ENCODE results near the gene PPP1R7. TPM values are rescaled to one million over a fixed set of nuclear protein-coding genes. Genes with fewer than 3 reads are reported as not detected.

PPP1R7 gene
- total and polyA plus RNA-seq, 2 of the 4 experiments (the other 2 are of a cell fraction), result 60.8 to 70.0 TPM

DNA sequence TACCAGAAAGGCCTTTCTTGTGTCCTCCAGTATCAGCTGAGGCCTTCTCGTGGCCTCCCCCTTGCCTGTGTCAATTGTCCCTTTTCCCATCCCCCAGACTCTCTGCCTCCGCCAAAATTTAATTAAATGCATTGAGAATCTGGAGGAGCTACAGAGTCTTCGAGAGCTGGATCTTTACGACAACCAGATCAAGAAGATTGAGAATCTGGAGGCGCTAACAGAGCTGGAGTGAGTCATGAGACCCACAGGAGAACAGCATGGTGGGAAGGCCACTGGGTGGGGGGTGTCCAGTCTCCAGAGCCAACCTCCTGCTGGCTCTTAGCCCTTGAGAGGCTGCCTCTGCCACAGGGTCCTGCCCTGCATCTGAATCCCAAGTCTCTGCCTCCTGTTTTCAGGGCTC lies 8.8 kb downstream of the PPP1R7 start:
- DNase-seq, result no peak
- dilution Hi-C loops (cut with HindIII; ENCODE audit: low sequenced_read_pairs, unreplicated experiment), result no loop called here
- no TSS peak for BruUV-seq (replicated peaks)

More for the DNA sequence above, 8.8 kb downstream of the PPP1R7 start:
- Histone ChIP-seq H3K4ac (ENCODE audit: low read depth, low read length) (no peak overlapping the region), H4K91ac (ENCODE audit: insufficient read depth, low read depth, low read length) (no peak overlapping the region), H4K5ac (ENCODE audit: low read depth, low read length) (no peak overlapping the region), H3K27ac (ENCODE audit: insufficient read depth, low read length) (no peak overlapping the region), H3K9ac (ENCODE audit: low read depth, low read length) (no peak overlapping the region), H3K27me3 (ENCODE audit: control insufficient read depth, insufficient read depth, low read length) (no peaks in the 10 kb centered on the region), H3K56ac (ENCODE audit: extremely low read depth, insufficient read depth, low read length) (no peak overlapping the region), H4K8ac (ENCODE audit: low read depth in 2 of 2, low read length in 2 of 2) (no peak overlapping the region), H3K36me3 (ENCODE audit: control insufficient read depth, insufficient read depth, low read length) (peaks cover 33% of the 10 kb centered on the region), H3K4me3 (ENCODE audit: insufficient read depth, low read depth, low read length) (no peak overlapping the region), H3K14ac (replicated peaks; ENCODE audit: low read depth, low read length) (no peak overlapping the region), H2BK15ac (ENCODE audit: low read depth, low read length) (no peak overlapping the region), H2BK5ac (ENCODE audit: low read depth, low read length, poor library complexity, severe bottlenecking) (no peak overlapping the region), H3K4me1 (ENCODE audit: control insufficient read depth, insufficient read depth, low read length) (peaks cover 9% of the 10 kb centered on the region), H3K9me1 (ENCODE audit: insufficient read depth, low read length) (peaks cover 15% of the 10 kb centered on the region), H2AK9ac (replicated peaks; ENCODE audit: low read depth, low read length, poor library complexity) (no peak overlapping the region), H3K9me3 (ENCODE audit: control insufficient read depth, insufficient read depth, low read length) (no peaks in the 10 kb centered on the region), H3K23ac (ENCODE audit: low read depth, low read length) (no peak overlapping the region), H3K79me1 (ENCODE audit: low read depth in 1 of 2, low read length in 2 of 2) (peaks cover 14 to 32% of the 10 kb centered on the region in 2 experiments; a peak in 3 of 4 replicates), H2BK20ac (ENCODE audit: low read depth, low read length) (no peak overlapping the region), H3K4me2 (ENCODE audit: low read depth, low read length) (no peak overlapping the region), H2AK5ac (ENCODE audit: low read depth, low read length) (no peak overlapping the region), H2BK120ac (ENCODE audit: low read depth, low read length) (no peak overlapping the region), H4K20me1 (ENCODE audit: insufficient read depth, low read length) (peaks cover 12% of the 10 kb centered on the region), H2AFZ (replicated peaks; ENCODE audit: low read length, poor library complexity) (no peak overlapping the region), H3K18ac (ENCODE audit: low read depth, low read length) (no peak overlapping the region)
- in situ Hi-C loops (cut with MboI; ENCODE audit: low sequenced_read_pairs), result no loop called here
- no peak for ATAC-seq (ENCODE audit: low read depth)
- CTCF ChIA-PET, result no interaction called here
- intact Hi-C loops (cut with micrococcal nuclease), result no loop called here
- POLR2A ChIA-PET (ENCODE audit: unreplicated experiment), result no interaction called here
- 100% methylated on average over 1 of the region's 5 CpGs; no CpG with 5 or more reads in 1 of the 2 experiments for WGBS, 2 experiments (ENCODE audit: extremely low coverage in 2 of 2, insufficient read length in 1 of 2)
- TF ChIP-seq, protein P1, sequence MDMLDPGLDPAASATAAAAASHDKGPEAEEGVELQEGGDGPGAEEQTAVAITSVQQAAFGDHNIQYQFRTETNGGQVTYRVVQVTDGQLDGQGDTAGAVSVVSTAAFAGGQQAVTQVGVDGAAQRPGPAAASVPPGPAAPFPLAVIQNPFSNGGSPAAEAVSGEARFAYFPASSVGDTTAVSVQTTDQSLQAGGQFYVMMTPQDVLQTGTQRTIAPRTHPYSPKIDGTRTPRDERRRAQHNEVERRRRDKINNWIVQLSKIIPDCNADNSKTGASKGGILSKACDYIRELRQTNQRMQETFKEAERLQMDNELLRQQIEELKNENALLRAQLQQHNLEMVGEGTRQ (IDR thresholded peaks at IDR 0.05; ENCODE audit: low read depth, low read length), result no peak
- no peak for TF ChIP-seq MAZ (IDR thresholded peaks at IDR 0.05; ENCODE audit: borderline replicate concordance, low read depth, low read length)
- TF ChIP-seq FOS (IDR thresholded peaks at IDR 0.05; ENCODE audit: low read depth, low read length), result no peak
- TF ChIP-seq RFX5 (IDR thresholded peaks at IDR 0.05; ENCODE audit: low read depth, low read length), result no peak
- TF ChIP-seq MAFK (IDR thresholded peaks at IDR 0.05; ENCODE audit: low read depth, low read length), result no peak

All from IMR-90 (cell line).